NK-92 treated with Interleukin-12 subunit alpha and Interleukin-12 subunit beta, amount 100 ng/mL, for 24 hours (cell line): ENCODE results near the gene PDE4B.

ENCODE experiments used
- DNase-seq: peaks from one replicate; lab custom pipeline; 2025; lab: John Stamatoyannopoulos, UW

PDE4B gene

DNA sequence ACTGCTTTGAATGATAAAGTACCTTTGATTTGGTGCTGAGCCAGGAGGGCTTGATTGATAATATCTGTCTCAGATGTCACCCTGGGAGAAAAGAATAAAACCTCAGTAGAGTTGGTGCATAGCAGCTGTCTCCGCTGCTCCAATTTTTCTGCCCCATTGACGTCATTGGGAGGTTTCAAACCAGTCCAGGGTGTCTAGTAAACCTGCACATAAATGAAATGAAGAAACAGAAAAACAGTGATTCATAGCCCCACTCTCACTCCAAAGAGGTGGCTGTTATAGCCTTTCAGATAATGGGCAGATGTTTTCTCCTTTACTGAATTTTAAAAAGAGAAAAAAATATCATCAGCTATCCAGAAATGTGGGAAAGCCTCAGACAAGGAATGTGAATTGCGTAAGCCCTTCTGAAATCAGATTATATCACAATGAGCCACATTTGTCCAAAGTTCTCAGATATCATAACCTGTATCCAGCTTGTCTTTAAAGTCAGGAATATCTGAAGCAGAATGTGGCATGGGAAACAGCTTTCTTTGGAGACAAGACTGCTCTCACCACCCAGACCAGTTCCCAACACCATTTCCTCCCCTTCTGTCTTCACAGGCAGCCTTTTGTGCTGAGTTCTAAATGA is 390.0 kb downstream of the PDE4B start:
- no peak for DNase-seq

DNA sequence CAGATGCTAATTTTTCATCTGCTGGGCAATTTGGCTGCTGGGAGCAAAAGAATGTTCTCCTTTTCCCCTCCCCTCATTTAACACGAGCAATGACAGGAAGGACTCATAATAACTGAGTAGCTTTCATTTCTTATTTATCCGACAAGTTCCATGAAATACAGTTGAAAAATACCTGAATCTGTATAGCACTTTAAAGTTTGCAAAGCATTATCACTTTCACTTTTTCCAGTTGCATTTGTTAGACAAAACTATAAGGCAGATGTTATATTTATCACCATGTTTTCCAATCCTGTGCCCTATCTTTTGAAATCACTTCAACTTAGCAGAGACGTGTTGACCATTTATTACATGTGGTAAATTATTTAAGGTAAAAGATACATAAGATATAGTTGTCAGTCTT is 390.7 kb downstream of the PDE4B start:
- no peak for DNase-seq

GRCh38 chr1:66197120-66197519 is 404.4 kb downstream of the PDE4B start:
- no peak for DNase-seq

GRCh38 chr1:66197785-66198184 is 405.1 kb downstream of the PDE4B start:
- no peak for DNase-seq

DNA sequence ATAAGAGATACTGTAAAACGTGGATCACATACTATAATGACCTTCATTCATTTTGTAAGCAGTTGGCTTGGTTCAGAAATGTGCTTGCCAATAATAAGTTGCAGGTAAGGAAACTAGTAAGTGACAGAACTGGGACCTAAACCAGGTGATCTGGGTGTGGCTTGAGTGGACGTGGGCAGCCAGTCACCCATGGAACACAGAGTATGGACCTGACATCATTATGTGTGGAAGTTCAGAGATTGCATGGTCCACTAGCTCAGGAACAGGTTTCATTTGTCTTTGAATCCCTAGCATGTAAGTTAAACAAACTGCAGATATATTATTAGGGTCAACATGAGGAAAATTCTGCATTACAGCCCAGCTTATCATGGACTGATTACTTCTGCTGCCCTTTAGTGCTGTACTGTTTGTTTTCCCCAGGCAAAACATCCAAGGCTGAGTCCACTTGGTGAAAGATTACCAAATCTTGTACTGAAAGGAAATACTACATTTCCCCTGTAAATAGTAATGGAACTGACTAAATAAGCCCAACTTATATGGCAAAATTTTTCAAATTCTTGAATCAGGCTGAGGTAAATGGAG is 414.0 kb downstream of the PDE4B start:
- DNase-seq = no peak

DNA sequence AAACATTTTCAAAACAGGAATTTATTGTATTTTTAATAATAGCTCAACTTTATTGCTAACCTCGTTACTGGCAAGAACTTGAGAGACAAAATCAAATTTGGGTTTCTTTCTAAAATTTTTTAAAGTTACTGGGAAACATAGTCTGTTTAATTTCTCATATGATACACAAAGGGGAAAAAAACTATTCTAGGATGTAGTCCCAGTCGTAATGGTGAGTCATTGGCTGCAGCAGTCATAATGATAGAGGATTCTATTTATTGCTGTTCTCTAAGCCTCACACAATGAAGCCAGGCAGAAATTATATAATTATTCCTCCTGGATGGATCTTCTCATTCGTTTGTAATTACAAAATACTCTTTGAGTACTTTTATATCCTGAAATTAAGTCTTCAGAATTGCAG is 414.8 kb downstream of the PDE4B start:
- no peak for DNase-seq

- DNase-seq = no peak
These were observed 415.9 kb downstream of the PDE4B start for GRCh38 chr1:66208632-66209031.

DNA sequence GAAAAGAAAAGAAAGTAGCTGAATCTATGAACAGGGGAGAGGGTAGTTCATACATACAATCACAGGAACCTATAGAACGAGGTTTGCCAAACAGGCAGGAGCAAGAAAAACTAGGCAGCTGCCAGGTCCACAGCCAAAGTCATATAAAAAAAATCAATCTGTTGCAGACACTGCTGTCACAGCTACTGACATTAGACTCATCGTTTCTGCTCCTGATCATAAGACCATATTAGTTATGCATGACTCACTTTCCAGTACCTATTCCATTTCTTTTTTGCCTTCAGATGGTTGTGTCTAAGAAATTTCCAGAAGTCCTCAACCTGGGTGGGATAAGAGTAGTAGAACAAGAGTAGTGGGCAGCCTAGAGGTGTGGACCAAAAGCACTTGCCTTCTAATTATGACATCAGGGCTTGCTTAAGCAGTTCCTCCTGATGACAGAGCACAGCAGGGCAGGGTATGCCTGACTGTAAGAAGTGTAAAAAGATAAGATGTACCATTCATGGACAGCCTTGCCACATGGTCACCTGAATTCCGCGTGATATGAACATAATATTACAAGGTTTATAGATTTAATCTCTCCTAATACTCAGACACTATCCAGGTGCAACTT is 418.0 kb downstream of the PDE4B start:
- no peak for DNase-seq

GRCh38 chr1:66211521-66211920 is 418.8 kb downstream of the PDE4B start:
- DNase-seq = no peak

- DNase-seq = no peak
These were observed 420.8 kb downstream of the PDE4B start for GRCh38 chr1:66213491-66213890.

- no peak for DNase-seq
These were observed 422.2 kb downstream of the PDE4B start for GRCh38 chr1:66214901-66215300.

DNA sequence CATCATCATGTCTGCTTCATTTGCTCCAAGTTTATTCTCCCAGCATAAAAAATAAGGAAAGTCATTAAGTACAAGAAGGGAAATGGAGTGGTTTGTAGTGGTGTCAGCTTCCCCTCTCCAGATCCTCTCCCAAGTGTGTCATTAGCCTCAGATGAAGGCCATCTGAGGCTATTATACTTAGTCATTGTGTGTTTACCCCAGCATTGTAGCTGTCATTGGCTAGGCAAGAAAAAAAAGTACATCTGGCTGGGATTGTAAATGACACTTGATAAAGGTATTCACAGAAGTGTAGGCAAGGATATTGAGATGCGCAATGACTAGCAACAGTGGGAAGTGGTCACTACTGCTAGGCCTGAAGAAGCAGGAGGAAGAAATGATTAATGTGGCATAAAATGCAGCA is 424.3 kb downstream of the PDE4B start:
- no peak for DNase-seq

GRCh38 chr1:66217561-66217960 is 424.9 kb downstream of the PDE4B start:
- no peak for DNase-seq

DNA sequence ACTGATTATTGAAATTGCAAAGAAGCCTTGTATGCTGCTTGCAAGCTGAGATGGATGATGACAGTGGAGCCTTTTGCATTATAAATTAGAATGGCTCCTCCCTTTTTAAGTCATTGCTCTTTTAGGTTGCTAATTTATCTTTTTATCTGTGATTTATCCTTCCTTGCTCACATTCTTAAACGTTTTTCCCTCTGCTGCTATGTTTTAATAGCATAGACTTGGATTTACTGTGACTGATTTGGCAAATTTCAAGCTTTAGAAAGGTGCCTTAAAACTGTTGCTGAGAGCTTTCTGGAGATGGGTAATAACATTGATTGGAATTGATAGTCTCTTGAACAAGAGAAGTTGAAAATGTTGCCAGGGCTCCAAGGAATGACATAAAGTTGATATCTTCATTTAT is 427.8 kb downstream of the PDE4B start:
- no peak for DNase-seq

DNA sequence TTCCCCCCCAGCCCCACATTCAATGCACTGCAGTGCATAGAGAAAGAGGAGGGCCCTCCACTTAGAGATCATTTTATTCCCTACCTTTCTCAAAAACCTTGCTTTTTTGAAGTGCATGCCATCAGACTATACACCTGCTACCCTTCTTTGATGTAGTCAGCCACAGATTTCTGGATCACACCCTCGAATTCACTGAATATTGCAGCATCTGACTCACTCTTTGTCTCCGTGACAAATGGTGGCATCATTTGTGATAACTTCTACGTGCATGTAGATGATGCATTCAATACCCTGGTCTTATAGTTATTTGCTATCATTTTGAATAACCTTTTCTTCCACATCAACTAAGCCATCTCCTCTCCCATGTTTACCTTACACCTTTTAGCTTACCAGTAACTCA is 431.0 kb downstream of the PDE4B start:
- DNase-seq = no peak

DNA sequence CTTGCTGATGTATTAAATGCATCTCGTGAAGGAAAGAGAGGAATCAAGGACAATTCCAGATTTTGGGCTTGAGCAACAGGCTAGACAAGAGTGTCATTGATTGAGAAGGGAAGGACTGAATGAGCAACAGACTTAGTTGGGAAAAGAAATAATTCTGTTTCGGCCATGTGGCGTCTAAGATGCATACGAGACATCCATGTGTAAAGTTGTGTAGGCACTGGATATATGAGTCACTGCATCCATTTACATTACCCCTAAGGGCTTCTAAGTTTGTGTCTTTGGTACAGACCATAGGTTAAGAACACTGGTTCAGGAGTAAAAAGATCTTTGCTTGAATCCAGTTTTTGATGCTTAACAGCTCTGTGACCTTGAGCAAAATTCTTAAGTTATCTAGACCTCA is 434.3 kb downstream of the PDE4B start:
- no peak for DNase-seq

GRCh38 chr1:66227966-66228365 is 435.3 kb downstream of the PDE4B start:
- DNase-seq = no peak

DNA sequence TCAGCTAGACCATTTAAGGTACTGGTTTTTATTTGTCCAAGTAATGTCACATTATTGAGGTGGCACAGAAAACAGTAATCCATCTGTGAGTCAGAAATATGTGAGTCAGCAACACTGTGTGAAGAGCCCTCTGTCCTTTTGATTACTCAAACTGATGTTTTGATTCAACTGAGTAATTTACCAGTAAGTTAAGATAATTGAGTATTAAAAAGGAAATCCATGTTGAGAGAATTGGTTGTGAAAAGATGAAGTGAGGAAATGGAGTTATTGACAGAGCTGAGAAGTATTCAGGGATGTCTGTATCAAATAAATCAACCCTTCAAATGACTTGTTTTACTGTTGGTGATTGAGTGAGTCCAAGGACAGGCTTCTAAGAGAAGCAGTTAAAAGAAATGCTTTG is 438.5 kb downstream of the PDE4B start:
- no peak for DNase-seq

- no peak for DNase-seq
These were observed 439.2 kb downstream of the PDE4B start for GRCh38 chr1:66231681-66232463.

DNA sequence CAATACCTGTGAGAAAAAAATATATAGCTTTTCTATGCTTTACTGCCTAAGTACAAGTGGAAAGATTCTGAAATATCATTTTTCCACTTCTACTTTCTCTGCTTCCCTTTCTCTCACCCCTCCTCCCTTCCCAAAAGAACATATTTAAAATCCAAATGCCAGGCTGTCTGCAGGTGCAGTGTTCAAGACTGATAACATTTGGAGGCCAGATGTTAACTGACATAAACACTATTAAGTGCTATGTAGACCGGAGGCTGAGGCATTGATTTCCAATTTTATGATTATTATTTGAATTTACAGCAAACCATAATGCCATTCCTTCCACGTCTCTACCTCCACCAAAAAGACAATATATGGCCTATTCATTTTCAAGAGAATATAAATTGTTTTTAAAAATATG is 444.3 kb downstream of the PDE4B start:
- DNase-seq = no peak

GRCh38 chr1:66237722-66238479 is 445.2 kb downstream of the PDE4B start:
- no peak for DNase-seq

DNA sequence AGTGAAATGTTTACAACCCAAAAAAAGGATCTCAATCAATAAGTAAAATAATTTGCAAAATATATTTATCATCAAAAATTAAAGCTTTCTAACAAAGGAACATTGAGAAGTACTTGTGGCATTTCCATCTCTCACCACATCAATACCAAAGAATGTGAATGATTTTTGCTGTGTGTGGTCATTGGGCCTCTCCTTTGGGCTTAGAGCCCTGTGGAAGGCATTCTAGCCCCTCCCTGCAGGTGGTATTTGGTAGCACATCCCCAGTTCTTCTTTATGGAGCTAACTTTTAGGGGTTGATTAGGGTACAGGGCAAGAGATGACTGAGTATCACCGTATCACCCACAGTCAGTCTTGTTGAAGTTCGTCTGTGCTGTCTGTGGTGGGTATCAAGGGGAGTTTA is 447.1 kb downstream of the PDE4B start:
- no peak for DNase-seq
